Vagina (tissue), 2 donors: Measurements from ENCODE around the gene CCDC60. TPM values are rescaled to one million over a fixed set of nuclear protein-coding genes. Genes with fewer than 3 reads are reported as not detected.

Source experiments
- DNase-seq, 2 donors: peaks; one replicate each; pipeline ENCODE4 v3.0.0-alpha.2; 2017; ENCODE audit errors: extremely low spot score in 2 of 2
- H3K27ac ChIP-seq: fragments of 200-600 bp; sonication (generic); one replicate; pipeline ENCODE4 v1.5.1; 2019
- H3K27me3 ChIP-seq: fragments of 200-600 bp; sonication (generic); one replicate; pipeline ENCODE4 v1.5.1; 2019
- H3K36me3 ChIP-seq, 2 donors: fragments of 200-600 bp; sonication (generic); one replicate each; pipeline ENCODE4 v1.5.1; 2017 to 2019
- H3K4me1 ChIP-seq: fragments of 200-600 bp; sonication (generic); one replicate; pipeline ENCODE4 v1.5.1; 2019
- H3K4me3 ChIP-seq, 2 donors: fragments of 200-600 bp; sonication (generic); 1 replicate in 1 of 2; 2 replicates in 1 of 2; pipeline ENCODE4 v1.5.1; 2016 to 2019
- H3K9me3 ChIP-seq: fragments of 200-600 bp; sonication (generic); one replicate; pipeline ENCODE4 v1.5.1; 2019
- CTCF ChIP-seq, 3 experiments: fragments of 450-650 bp in 2 of 3; fragments of 200-600 bp in 1 of 3; sonication (generic) in 1 of 3; IDR thresholded peaks; one replicate each; pipeline ENCODE4 v1.5.1; 2017 to 2019; ENCODE audit warnings: antibody characterized with exemption in 3 of 3, mild to moderate bottlenecking in 2 of 3, moderate library complexity in 2 of 3
- POLR2A ChIP-seq, 2 donors: fragments of 450-650 bp; IDR thresholded peaks; one replicate each; pipeline ENCODE4 v1.6.1; 2017; ENCODE audit warnings: antibody characterized with exemption in 2 of 2, mild to moderate bottlenecking in 2 of 2, moderate library complexity in 2 of 2
- POLR2AphosphoS5 ChIP-seq, 2 donors: sonication (generic); formaldehyde crosslinking; IDR thresholded peaks; one replicate each; pipeline ENCODE4 v1.9.0; 2017; ENCODE audit warnings: antibody characterized with exemption in 2 of 2, mild to moderate bottlenecking in 2 of 2, low read depth in 1 of 2; ENCODE audit not compliant: insufficient read depth in 1 of 2
- intact Hi-C: fragments of 100-400 bp; cut with DNase I; formaldehyde crosslinking; loops from one replicate; pipeline ENCODE4 v1.15.1; 2023
- total RNA-seq: library from RNA; depleted of rRNA; stranded (reverse); fragments of >200 nt; gene quantifications from one replicate; pipeline ENCODE4 v1.2.3, GENCODE V29; 2016

The CCDC60 gene
- total RNA-seq, 1 donor from 2014 or later: not detected

- intact Hi-C loops: no loop called here
- Histone ChIP-seq H3K27me3 (no peaks in the 10 kb centered on the region), H3K4me1 (no peaks in the 10 kb centered on the region), H3K9me3 (no peaks in the 10 kb centered on the region), H3K36me3 (no peaks in the 10 kb centered on the region), H3K27ac (no peak overlapping the region), H3K4me3 (no peak overlapping the region)
- no peak for DNase-seq
- no peak for TF ChIP-seq POLR2AphosphoS5 (IDR thresholded peaks at IDR 0.05; ENCODE audit: insufficient read depth in 1 of 2, low read depth in 1 of 2)
- TF ChIP-seq POLR2A (IDR thresholded peaks at IDR 0.05): no peak
- no peak for TF ChIP-seq CTCF (IDR thresholded peaks at IDR 0.05)
Measured at GRCh38 chr12:119578112-119578511, 243.6 kb downstream of the CCDC60 start.

GRCh38 chr12:119589097-119589496 lies 254.6 kb downstream of the CCDC60 start:
- Histone ChIP-seq H3K36me3 (no peaks in the 10 kb centered on the region), H3K27ac (no peak overlapping the region), H3K4me1 (no peaks in the 10 kb centered on the region), H3K27me3 (no peaks in the 10 kb centered on the region), H3K9me3 (no peaks in the 10 kb centered on the region), H3K4me3 (no peak overlapping the region)
- TF ChIP-seq POLR2AphosphoS5 (IDR thresholded peaks at IDR 0.05; ENCODE audit: insufficient read depth in 1 of 2, low read depth in 1 of 2) (no peak), POLR2A (IDR thresholded peaks at IDR 0.05) (no peak), CTCF (IDR thresholded peaks at IDR 0.05) (no peak)
- no peak for DNase-seq
- intact Hi-C loops: no loop called here

- intact Hi-C loops: no loop called here
- no peak for DNase-seq
- no peaks in the 10 kb centered on the region for H3K36me3 ChIP-seq
Measured at GRCh38 chr12:119589634-119590033, 255.1 kb downstream of the CCDC60 start.

More at GRCh38 chr12:119589634-119590033, 255.1 kb downstream of the CCDC60 start:
- no peaks in the 10 kb centered on the region for H3K9me3 ChIP-seq
- no peak for TF ChIP-seq POLR2AphosphoS5 (IDR thresholded peaks at IDR 0.05; ENCODE audit: insufficient read depth in 1 of 2, low read depth in 1 of 2)
- TF ChIP-seq CTCF (IDR thresholded peaks at IDR 0.05): no peak
- TF ChIP-seq POLR2A (IDR thresholded peaks at IDR 0.05): no peak
- H3K4me1 ChIP-seq: no peaks in the 10 kb centered on the region
- H3K4me3 ChIP-seq: no peak overlapping the region
- no peak overlapping the region for H3K27ac ChIP-seq
- H3K27me3 ChIP-seq: no peaks in the 10 kb centered on the region

Other genes starting within 250 kb of the CCDC60 start
- gene HSPB8, start 155.8 kb upstream of the CCDC60 start, total RNA-seq: 58.4 TPM